Measurements from ENCODE around the gene SLCO4A1.
A peak's percentile ranks its signal among the peaks of the same experiment; 100 is the strongest.

The SLCO4A1 gene

GRCh38 chr20:62686869-62687830, 44.8 kb downstream of the SLCO4A1 start:
- no peak for DNase-seq (ENCODE audit: low spot score)

DNA sequence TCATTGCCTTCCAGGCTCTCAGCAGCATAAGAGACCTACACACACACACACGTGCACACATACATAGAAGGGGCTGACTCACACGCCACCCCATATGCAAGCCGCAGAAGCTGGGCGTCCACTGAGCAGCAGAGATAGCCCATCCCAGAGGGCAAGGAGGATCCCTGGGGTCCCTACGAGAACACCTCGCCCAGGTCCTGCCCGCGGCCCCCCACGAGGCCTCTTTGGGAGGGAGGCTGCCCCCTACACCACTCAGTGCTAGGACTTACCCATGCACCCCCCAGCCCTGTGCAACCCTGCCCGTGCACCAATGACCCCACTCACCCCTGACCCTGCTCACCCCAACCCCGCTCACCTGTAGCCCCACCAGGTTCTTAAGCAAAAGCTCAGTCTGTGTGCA, 45.8 kb downstream of the SLCO4A1 start:
- DNase-seq (ENCODE audit: low spot score) = no peak

DNA sequence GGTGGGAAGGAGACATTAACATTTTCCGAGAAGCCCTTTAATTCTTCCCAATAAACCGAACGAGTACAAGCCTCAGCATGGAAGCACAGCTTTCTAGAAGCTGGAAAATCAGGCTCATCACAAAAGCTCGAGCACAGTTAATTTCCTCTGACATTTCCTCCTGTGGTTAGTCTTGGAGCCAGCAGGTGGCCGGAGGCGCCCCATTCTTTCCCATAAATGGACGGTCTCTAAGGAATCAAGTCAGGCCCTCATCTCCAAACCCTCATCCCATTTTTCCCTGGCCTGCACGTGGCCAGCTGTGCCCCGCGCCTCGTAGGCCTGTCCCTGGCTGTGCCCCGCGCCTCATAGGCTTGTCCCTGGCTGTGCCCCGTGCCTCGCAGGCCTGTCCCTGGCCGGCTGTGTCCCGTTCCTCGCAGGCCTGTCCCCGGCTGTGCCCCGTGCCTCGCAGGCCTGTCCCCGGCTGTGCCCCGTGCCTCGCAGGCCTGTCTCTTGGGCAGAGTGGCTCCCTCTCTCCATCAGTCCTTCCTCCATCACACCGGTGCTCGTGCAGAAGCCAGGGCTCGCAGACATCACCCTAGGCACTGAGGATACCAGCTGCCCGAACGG, 46.7 kb downstream of the SLCO4A1 start:
- no peak for DNase-seq (ENCODE audit: low spot score)

- no peak for DNase-seq (ENCODE audit: low spot score)
Observed at GRCh38 chr20:62689861-62690260, 47.6 kb downstream of the SLCO4A1 start.

- DNase-seq (ENCODE audit: low spot score) = no peak
Observed at GRCh38 chr20:62690261-62690820, 48.0 kb downstream of the SLCO4A1 start.

DNA sequence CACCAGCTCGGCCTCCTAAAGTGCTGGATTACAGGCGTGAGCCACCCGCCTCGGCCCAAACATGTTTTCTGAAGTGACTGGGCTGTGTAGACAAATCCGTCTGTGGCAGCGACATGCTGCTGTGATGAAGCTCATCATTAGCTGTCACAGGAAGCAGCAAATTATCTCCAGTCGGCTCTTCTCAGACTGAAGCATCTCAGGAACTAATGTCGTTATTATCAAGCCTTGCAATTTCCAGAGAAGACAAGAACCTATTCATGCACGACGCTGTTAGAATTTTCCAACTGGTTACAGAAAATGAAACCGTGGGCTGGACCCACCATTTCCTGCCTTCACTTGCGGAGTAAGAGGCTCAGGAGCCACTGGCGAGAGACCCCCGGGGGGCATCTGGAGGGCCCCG, 49.2 kb downstream of the SLCO4A1 start:
- no peak for DNase-seq (ENCODE audit: low spot score)

GRCh38 chr20:62692176-62692575, 49.9 kb downstream of the SLCO4A1 start:
- no peak for DNase-seq (ENCODE audit: low spot score)

DNA sequence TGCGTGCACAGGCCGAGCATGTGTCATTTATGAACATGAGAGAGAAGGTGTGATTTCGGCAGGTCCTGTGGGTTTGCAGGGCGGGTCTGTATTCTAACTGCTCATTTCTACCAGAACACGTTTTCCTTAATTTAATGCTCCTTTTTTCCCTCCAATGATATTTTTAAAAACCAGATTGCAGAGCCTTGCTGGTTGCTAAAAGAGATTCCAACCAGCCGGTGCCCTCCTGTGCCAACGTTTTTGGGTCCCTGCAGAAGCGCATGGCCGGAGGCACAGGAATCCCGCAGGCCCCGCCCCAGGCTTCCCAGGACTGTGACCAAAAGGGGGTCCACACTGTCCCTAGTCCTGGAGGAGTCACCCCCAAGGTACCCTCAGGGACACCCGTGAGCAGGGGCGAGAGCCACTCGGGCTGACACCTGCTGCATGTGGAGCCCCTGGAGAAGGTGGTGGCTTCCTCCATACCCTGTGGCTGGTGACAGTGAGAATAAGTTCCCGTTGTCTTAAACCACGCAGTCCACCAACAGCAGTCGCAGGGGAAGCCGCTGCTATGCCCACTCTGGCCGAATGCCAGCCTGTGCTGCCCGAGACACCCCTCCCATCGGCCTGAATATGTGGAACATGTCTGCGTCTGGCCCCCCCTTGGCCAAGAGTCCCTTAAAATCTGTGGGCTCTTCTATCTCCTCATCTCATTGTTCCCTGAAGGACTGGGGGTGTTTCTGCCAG, 50.7 kb downstream of the SLCO4A1 start:
- no peak for DNase-seq (ENCODE audit: low spot score)

DNA sequence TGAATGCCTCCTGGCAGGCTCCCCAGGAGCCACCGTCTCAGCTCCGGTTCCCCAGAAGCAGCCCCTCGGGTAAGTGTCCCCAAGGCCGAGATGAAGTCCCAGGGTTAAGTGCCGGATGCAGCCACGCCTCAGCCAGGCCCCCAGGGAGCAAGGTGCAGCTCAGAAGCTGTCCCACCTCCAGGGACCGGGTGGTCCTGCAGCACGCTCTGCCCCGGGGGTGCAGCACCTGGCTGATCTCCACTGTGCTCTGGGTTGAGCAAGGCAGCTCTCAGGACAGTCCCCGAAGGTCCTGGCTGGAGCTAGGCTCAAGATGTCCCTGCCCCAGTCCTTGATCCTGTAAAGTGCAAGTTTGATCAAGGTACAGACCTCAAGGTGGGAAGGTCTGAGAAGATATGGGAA, 51.2 kb downstream of the SLCO4A1 start:
- DNase-seq (ENCODE audit: low spot score) = no peak

DNA sequence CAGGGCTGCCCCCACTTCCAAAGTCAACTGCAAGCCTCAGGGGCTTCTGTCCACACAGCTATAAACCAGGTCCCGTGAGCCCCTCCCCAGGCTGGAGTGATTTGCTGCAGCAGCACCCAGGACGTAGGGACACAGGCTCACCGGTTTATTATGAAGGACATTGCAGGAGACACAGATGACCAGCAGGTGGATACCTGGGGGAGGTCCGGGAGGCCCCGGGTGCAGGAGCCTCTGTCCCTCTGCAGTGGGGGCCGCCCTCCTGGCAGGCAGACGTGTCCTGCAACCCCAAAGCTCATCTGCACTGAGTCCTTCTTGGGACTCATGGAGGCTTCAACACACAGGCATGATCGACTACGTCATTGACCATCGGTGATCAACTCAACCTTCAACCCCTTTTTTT, 51.8 kb downstream of the SLCO4A1 start:
- no peak for DNase-seq (ENCODE audit: low spot score)

- DNase-seq (ENCODE audit: low spot score) = no peak
Observed at GRCh38 chr20:62694868-62695267, 52.6 kb downstream of the SLCO4A1 start.

- no peak for DNase-seq (ENCODE audit: low spot score)
Observed at GRCh38 chr20:62695448-62696414, 53.4 kb downstream of the SLCO4A1 start.

- no peak for DNase-seq (ENCODE audit: low spot score)
Observed at GRCh38 chr20:62696434-62696957, 54.2 kb downstream of the SLCO4A1 start.

GRCh38 chr20:62696989-62697388, 54.7 kb downstream of the SLCO4A1 start:
- no peak for DNase-seq (ENCODE audit: low spot score)

GRCh38 chr20:62697468-62697912, 55.2 kb downstream of the SLCO4A1 start:
- no peak for DNase-seq (ENCODE audit: low spot score)

- no peak for DNase-seq (ENCODE audit: low spot score)
Observed at GRCh38 chr20:62698231-62698630, 55.9 kb downstream of the SLCO4A1 start.

- no peak for DNase-seq (ENCODE audit: low spot score)
Observed at GRCh38 chr20:62699296-62699695, 57.0 kb downstream of the SLCO4A1 start.

- no peak for DNase-seq (ENCODE audit: low spot score)
Observed at GRCh38 chr20:62699741-62700140, 57.4 kb downstream of the SLCO4A1 start.

DNA sequence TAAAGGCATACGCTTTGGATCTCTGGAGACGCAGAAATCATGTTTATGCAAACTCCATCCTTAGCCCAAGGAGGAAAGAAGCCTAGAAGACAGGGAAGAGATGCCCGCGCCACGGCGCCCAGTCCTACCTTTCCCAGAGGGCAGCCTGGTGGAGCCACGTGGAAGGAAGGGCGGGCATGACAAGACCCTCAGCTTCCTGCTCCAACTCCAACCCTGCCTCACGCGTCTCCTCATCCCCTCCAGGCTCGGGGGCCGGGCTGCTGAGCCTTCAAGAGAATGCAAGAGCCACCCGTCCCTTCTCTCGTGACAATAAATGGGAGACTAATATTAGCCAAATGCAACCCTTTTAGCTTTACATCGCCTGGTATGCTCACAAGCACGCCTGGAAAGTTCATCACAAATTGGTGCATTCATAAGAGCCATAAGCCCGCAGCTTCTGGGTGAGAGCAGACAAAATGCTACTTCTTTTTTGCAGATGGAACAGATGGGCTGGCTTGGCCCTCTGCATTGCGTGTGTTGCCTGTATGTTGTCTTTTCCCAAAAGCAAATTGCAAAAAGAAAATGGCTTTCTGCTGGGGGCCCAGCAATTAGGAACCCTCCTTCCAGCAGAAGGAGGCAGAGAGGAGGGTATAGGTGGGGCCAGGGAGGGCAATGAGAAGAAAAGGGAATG, 58.1 kb downstream of the SLCO4A1 start:
- peak; percentile 29 for DNase-seq (ENCODE audit: low spot score)

All from cerebellar cortex (tissue), 1 donor.